ENCODE measurements around the gene CBR4.

DNA sequence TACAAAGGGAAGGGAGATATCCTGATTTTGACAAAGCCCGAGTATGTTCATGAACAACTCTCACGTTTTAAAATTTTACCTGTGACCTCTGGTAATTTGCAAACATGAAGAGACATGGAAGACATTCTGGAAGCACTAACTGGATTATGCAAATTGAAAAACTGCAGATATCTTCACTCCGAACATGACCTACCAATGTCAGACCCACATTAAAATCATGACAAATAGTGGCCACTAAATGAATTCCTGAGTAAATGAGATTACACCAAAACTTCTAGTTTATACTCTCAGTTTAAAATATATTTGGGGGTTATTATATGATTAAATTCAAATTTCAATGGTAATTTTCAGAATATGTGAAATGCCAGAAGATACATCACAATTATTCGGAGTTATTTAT lies 19.9 kb upstream of the CBR4 start:
- TF ChIP-seq, protein P1, sequence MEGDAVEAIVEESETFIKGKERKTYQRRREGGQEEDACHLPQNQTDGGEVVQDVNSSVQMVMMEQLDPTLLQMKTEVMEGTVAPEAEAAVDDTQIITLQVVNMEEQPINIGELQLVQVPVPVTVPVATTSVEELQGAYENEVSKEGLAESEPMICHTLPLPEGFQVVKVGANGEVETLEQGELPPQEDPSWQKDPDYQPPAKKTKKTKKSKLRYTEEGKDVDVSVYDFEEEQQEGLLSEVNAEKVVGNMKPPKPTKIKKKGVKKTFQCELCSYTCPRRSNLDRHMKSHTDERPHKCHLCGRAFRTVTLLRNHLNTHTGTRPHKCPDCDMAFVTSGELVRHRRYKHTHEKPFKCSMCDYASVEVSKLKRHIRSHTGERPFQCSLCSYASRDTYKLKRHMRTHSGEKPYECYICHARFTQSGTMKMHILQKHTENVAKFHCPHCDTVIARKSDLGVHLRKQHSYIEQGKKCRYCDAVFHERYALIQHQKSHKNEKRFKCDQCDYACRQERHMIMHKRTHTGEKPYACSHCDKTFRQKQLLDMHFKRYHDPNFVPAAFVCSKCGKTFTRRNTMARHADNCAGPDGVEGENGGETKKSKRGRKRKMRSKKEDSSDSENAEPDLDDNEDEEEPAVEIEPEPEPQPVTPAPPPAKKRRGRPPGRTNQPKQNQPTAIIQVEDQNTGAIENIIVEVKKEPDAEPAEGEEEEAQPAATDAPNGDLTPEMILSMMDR (conservative IDR thresholded peaks at IDR 0.05; ENCODE audit: low read length): no peak
- no peak for TF ChIP-seq EZH2phosphoT487 (IDR thresholded peaks at IDR 0.05; ENCODE audit: borderline replicate concordance, low read depth, low read length)
